Central memory CD4-positive, alpha-beta T cell (primary cell): ENCODE measurements around the gene ARID1B.

Experiments
- DNase-seq: peaks from one replicate; pipeline ENCODE4 v3.0.0; 2022

ARID1B gene

DNA sequence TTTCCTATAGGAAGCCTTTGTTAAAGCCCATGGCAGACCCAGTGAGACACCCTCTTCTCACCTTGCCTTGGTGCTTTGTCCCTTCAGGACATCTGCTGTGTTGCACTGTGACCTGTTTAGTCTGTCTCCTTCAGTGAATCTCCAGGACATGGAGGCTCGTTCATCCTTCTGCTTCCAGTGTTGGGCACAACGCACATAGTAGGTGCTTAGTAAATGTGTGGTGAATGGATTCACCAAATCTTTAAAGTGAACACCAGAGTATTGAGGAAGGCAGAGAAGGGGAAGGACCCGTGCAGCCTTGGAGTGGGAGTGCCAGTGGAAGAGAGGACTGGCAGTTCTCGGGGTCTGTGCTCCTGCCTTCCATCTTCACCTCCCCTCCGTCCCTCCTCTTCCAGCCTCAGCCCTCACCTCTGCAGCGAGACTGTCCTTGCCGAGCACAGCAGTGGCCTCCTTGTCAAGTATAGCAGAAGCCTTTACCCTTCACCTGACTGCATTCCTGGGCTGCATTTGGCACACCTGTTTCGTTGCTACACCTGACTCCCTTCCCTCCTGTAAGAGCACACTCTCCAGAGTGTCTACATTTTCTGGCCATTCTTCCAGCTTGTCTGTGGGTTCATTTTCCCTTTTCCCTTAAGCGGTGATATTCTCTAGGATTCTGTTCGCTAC is 49.2 kb downstream of the ARID1B start:
- no peak for DNase-seq

DNA sequence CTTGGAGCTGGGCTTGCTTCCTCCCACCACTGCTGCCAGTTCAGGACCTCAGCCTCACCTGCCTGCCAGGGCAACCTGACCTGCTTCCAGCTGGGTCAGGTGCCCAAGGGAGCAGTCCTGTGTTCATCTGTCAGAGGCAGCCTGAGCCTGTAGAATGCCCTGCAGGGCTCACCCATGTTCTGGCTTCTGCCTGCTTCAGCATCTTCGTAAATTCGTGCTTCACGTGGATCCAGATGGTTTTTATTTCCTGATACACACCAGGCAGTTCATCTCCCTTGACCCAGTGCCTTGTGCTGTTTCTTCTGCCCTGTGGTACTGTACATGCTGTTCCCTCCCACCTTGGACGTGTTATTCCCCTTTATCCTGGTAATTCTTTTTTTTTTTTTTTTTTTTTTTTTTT is 50.2 kb downstream of the ARID1B start:
- DNase-seq: no peak

DNA sequence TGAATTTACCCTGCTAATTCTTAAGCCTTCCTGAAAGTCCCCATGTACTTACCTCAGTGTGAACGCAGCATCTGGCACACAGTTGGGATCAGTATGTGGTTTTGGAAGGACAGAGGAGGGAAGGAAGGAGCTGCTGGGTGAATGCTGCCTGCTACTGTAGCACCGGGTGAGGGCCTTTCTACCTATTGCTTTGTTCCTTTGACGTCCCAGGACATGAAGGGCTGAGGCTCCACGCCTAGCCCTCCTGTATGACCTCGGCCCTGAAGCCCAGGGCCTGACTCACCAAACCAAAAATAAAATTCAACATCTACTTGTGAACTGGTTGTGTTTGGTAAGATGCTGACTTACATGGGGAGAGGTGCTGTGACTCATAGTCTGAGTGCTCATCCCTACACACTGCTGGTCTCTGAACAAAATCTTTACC is 51.1 kb downstream of the ARID1B start:
- DNase-seq: no peak

DNA sequence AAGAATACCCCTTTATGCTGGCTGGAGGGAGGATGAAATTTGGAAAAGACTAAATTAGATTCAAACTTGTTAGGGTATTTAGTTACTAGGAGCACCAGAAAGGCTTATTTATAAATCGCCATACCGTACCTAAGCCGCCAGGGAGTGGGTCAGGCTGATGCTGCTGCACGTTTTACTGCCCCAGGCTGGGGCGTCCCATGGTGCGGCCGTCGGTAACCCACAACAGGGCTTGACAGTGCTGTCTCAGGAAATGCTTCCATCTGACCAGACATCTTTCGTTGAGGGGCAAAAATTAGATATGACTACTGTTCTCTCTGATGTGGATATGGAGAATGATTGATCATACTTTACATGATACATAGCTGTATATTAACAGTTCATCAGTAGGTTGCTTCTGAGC is 52.9 kb downstream of the ARID1B start:
- DNase-seq: no peak

DNA sequence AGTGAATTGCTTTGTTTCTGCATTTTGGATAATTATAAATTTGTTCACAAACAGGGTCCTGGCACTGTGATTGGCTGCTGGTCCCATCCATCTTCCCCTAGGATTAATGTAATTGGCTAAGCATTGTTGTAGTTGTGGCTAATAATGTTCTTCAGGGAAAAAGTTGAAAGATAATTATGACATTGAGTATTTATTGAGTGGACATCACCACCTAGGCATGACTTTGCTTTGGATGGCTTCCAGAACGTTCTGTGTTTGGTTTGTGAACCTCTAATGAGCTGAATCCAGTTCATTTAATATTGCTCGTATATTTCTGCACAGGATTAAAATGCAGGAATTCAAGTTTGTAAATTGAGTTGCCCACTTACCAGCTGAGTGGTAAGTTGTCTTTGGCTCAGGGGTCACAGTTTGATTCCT is 55.1 kb downstream of the ARID1B start:
- no peak for DNase-seq

DNA sequence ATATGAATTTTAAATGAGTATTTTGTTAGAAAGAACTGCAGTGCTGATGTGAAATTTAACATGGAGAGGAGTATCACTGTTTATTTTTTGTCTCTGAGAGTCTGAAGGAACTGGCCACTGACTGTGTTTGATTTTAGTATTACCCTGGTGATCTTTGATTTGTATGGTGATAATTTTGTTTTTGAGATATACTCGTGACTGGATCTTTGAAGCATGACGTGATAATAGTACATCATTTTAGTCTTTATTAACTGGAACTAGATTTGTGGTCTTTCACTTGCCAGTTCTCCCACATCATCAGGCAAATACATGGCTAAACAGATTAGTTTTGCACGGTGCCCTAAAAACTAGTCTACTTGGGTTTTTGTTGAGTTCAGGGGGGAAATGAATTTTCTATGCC is 55.5 kb downstream of the ARID1B start:
- no peak for DNase-seq

DNA sequence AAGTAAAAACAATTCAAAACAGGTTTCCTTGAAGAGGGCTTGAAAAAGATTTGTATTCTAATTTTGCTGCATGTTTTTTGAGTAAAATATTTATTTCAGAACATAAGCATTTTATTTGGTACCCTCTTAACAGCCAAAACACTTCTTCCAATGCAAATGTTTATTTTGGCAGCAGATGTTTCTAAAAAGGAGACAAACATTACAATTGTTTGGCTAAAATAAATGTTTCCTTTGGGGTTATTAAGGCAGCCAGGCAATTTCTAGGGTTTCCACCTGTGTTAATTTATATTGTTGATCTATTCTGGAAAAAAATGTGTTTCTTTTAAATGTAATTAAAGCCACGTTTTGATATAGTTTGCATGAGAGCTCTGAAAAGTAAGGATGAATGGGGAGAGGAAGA is 56.6 kb downstream of the ARID1B start:
- DNase-seq: no peak

DNA sequence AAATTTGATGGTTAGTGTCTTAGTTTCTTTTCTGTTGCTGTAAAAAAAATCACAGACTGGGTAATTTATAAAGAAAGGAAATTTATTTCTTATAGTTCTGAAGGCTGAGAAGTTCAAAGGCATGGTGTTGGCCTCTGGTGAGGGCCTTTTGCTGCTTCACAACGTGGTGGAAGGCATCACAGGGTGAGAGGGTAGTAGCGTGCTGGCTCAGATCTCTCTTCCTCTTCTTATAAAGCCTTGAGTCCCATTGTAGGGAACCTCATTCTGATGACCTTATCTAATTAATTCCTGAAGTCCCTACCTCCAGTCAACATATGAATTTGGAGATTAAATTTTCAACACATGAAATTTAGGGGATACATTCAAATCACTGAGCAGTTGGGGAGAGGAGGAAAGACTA is 62.0 kb downstream of the ARID1B start:
- DNase-seq: no peak

DNA sequence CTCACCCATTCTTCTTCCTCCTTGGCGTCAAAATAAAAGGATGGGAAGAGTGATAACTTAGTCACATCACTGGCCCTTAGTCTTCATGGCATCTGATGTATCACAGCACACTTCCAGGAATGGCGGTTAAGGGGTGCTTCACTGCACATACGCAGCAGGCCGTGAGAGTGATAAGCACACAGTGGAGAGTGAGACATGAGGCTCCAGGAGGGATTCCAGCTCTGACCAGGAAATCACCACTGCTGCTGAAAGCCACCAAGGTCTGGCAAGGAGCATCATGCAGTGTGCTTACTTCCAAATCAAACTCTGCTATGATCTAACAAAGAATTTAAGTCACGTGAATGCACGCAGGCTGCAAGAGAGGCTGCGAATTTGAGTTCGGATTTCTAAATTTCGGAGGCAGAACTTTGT is 62.4 kb downstream of the ARID1B start:
- no peak for DNase-seq

DNA sequence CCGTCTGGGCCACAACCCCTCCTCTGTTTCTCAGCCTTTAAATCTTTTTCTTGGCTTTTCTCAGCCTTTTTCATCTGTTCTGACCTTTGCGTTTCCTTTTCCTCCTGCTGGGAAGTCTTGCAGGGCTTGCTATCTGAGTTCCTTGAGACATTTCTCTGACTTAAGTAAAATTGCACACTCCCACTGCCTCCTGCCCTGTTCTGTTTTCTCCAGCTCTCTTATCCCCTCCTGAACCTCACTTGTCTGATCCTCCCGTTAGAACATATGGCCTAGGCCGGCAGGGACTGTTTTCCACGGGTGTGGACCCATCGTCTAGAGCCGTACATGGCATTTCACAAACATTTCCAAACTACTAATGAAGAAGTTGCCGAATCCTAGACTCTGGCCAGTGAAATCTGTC is 63.0 kb downstream of the ARID1B start:
- no peak for DNase-seq

DNA sequence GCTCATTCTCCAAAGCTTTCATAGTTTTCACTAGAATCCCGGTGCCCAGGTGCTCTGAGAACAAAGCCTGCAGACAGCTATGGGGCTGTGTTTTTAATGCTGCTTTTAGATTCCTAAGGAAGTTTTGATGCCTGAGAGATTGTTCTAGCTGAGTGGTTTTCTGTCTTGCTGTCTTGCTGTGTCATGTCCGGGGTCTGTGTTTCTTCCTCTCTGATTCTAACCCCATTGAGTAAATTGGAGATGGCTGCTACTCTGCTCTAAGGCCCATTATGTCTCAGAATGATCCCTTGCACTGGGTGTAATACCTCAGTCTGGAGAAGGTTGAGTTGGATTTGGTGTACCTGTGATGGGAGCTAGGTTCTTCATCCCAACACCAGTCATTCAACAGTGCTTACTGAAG is 63.4 kb downstream of the ARID1B start:
- no peak for DNase-seq

DNA sequence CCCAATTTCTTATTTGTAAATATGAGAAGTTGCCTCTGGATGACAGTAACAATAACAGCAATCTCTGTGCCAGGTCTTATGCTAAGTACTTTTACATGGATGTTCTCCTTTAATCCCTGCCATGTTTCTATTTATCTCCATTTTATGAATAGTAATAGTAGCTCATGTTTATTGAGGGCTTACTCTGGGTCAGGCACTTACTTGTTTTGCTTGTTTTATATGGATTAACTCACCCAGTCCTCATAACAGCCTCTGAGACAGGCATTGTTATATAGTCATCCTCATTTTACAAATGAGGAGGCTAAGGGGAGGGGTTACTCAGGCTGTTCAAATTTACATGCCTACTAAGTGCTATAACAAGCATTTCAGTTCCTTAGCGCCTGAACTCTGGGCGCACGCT is 64.3 kb downstream of the ARID1B start:
- no peak for DNase-seq

DNA sequence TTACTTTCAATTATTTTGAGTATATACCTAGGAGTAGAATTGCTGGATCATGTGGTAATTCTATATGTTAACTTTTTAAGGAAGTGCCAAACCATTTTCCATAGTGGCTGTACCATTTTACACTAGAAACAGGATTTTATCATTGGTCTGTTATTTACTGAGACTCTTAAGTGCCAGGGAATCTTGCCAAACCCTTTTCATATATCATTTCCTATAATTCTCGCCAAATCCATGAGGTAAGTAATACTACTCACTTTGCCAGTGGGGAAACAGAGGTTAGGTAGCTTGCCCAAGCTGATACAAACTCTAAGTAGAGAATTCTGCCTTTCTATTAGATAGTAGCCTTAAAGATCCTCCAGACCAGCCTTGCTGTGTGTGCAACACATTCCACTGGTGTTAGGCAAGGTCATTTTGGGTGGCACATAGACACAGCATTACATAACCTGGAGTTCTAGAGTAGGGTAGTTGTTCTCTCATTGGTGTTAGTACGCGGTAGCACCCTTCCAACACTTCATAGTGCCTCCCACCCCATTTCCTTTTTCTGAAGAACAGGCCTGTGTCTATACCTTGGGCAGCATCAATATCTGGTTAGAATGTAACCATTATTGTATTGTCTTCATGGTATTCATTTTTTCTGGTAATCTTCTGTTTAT is 65.5 kb downstream of the ARID1B start:
- no peak for DNase-seq

DNA sequence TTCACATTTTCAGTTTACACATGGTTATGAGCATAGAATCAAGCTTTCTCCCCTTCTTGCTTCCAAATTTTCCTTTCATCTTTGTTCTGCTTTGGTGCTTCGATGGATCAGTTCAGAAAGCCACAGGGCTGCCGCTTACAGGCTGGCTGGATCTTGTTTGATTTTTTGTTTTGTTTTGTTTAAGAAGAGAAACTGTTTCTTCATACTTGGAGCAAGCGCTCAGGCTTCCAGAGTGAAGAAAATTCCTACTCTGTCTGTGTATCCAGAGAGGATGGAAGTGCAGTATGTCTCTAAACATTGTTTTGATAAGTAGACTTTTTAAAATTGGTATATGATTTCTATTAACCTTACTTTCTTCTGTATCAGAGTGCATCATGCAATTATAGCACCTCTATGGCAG is 66.9 kb downstream of the ARID1B start:
- no peak for DNase-seq

DNA sequence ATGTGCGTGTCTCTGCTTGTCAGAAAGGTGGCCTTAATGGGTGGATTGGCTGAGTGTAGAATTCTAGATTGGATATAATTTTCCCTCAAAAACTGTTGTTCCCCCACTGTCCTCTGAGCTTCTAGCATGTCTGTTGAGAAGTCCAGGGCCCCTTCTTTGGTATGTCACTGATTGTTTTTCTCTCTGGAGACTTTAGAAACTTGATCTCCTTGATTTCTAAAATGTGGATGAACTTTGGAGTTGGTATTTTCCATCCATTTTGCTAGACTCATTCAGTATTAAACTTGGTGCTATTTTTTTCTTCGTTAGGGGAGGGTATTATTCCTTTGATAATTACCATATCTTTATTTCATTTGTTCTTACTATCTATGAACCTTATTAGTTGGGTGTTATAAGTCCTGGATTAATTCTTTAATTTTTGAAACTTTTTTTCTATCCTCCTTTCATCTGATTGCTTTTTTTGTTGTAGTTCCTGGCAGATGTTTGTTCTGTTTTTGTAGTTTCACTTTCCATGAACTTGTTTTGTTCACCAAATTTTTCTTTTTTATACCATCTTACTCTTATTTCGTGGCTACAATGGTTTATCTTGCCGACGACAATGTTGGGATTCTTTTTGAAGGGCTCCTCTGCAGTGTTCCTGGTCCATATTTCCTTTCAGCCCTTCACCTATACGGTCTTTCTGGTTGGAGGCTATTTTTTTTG is 68.4 kb downstream of the ARID1B start:
- DNase-seq: no peak

DNA sequence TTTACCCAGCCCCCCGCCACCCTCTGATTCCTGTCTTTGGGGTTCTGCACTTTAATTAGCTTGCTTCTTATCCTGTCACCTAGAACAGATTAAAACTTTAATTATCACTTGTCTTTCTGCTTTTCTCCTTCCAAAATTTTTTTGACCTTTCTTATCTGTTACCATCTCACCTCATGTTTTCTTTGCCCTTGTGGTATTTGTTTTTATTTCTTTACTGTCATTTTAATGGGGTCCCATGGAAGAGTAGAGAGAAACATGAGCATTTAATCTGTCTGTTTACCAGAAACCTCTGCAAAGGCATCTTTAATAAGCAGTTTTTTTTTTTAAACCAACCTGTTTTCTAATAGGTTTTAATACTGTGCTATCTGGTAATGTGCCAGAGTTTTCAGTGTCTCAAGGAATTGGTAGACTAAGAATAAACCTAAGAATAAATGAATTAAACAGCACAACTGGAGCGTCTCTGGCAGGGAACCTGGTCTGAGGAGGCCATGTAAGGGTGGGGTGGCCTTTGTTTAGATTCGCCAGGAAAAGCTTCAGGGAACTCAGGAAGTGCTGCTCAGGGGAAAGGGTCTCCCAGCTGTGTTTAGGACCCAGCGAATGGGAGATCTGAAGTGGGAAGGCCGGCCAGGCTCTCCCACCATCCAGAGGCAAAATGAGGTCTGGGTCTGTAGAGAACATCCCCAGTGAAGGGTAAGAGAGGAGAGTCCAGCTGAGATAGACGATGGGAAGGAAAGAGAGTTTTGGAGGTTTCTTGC is 69.8 kb downstream of the ARID1B start:
- no peak for DNase-seq

DNA sequence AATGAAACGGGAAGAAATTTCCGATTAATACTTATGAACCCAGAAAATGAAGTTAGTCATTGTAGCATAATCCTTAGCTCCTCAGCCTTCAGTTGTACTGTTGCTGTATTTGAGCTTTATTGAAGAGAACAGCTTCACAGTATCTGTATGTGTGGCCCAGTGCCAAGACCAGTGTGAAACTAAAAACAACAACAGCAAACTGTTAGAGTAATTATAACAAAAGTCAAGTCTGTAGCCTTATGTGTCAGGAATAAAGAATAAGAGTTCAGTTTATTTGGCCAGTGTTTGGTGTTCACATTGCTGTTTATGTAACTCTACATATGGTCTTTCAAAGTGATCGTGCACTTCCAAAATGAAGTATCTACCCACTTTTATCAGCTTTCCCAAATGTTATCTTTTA is 70.9 kb downstream of the ARID1B start:
- DNase-seq: no peak

DNA sequence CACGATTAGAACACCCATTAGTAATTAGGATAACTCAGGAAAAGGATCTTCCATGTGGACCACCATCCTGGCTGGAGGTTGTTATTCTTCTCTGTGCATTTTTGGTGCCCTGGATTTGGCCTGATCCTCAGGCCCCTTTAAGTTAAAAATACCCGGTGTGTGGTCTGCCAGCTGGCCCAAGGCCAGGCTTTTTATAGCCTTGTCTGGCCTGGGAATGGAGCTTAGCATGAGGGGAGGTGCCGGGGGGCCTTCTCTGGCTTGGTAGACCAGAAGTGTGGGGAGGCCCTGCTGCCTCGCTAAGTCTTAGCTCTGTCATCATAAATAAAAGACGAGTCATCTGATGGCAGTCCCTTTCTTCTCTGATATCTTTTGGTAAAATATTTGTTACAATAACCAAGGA is 71.4 kb downstream of the ARID1B start:
- DNase-seq: no peak

DNA sequence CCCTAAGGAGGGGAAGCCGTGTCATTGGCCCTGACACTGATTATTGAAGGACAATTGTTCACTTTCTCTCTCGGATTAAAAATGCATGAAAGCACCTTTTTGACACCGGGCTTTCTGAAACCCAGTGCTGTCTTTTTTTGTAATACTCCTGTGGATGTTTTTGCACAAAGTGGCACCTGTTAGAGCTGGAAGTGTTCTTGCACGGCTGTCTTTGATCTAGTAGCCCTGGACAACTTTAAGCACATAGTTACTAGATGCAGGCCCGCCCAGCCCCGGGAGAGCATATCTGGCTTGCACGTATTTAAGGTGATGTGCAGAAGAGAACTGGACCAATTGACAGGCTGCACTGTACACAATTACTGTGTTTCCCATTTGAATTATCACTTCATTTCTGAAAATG is 72.6 kb downstream of the ARID1B start:
- no peak for DNase-seq

DNA sequence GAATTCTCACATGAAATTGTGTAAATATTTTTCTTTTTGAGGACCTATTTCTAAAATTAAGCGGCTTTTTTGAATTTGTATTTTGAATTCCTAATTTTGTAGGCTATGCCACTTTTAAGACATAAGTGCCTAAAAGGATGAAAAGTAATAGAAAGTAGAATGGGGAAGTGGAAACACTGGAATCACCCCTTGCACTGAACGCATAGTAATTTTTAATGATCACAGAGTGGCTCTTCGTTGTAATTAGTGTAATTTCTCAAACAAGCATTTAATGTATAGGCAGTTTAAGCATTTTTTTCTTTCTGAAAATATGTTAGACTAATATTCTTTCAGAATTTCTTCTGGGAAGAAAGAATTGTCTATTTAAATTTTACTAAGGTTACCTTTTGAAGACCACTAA is 73.2 kb downstream of the ARID1B start:
- no peak for DNase-seq

DNA sequence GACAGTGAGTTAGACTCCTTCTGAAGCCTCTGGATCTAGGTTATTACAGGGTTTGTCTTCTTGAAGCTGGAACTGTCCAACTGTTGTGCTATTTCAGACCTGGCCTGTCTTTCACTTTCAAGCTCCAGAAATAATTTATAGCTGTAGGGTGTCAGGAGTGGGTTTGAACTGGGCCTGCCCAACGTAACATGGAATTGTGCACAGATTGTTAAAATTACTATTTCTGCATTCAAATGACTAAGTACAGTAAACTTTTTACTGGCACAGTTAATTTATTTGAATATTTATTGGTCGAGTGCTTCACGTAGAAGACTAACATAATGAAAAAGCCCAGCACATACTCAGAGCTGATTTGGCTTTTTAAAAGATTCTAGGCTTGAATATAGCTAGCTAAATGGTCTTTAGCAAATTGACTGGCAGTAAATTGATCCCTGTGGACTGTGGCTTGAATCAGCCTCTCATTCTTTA is 74.3 kb downstream of the ARID1B start:
- no peak for DNase-seq

DNA sequence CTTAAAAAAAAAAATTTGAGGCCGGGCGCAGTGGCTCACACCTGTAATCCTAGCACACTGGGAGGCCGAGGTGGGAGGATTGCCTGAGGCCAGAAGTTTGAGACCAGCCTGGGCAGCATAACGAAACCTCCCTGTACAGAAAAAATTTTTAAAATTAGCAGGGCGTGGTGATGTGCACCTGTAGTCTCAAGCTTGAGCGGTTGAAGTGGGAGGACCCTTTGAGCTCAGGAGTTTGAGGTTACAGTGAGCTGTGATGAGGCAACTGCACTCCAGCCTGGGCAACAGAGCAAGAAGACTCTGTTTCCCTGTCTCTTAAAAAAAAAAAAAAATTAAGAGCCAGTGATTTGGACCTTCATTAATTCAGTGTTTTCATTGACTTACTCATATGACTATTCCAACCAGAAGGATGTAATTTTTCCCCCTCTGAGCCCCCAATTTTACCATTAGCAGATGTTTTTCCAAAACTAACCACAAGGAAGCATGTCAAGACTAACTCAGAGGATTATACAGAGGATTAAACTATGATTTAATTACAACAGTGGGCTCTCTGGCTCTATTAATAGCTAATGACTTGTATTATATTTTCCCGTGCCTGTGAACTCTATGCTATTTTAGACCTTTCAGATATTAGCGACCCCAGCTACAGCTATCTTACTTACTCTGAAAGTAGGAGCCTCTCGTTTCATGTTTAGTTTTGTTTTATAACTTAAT is 75.1 kb downstream of the ARID1B start:
- no peak for DNase-seq

DNA sequence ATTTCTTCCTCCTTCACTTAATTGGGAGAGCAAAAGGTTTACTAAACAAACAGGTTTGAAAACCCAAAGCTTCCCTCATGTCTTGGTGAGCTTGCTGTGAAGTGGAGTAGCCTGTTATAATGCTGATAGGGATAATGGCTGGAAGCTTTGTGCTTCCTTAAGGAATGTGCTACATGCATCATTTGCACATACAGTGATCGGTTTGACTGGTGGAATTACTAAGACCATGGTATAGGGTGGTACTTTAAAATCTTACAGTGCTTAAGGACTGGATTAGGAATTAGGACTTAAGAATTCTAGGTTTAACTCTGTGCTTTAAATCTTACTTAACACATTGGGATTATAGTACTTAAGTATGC is 75.7 kb downstream of the ARID1B start:
- no peak for DNase-seq
